GM21423 (cell line): ENCODE measurements around the gene NPW.
"Not testable (repeated sequence)": the region's sequence is repeated elsewhere in the genome, so short reads cannot be mapped to it uniquely, and the experiment has no call there.

Experiments used
- ATAC-seq: cut with Tn5 transposase; IDR thresholded peaks from one replicate; pipeline ENCODE4 v1.9.1; 2021; ENCODE audit warnings: mild to moderate bottlenecking, moderate library complexity; ENCODE audit not compliant: unreplicated experiment

NPW gene

DNA sequence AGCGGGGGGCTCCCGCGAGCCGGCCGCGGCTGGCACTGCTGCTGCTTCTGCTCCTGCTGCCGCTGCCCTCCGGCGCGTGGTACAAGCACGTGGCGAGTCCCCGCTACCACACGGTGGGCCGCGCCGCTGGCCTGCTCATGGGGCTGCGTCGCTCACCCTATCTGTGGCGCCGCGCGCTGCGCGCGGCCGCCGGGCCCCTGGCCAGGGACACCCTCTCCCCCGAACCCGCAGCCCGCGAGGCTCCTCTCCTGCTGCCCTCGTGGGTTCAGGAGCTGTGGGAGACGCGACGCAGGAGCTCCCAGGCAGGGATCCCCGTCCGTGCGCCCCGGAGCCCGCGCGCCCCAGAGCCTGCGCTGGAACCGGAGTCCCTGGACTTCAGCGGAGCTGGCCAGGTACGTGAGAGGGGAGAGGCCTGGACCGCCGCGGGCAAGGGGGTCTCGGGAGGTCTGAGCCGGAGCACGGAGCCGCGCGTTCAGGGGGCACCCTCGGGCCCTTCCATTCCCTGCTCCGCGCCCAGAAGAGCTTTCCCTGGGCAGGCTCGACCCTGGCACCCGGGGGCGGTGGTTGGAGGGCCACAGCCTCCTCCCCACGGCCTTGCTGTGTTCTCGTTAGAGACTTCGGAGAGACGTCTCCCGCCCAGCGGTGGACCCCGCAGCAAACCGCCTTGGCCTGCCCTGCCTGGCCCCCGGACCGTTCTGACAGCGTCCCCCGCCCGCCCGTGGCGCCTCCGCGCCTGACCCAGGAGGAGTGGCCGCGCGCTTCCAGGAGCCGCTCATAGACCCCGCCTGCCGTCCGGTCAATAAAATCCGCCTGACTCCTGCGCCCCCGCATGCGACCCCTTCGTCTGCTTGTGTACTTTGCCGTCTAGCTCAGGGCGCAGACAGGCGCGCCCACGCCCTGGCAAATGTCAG, 591 bp downstream of the NPW start:
- ATAC-seq, result no peak

- ATAC-seq, result no peak
Observed at GRCh38 chr16:2022723-2023091, 3.1 kb downstream of the NPW start.

GRCh38 chr16:2023092-2024031, 3.8 kb downstream of the NPW start:
- no peak for ATAC-seq

DNA sequence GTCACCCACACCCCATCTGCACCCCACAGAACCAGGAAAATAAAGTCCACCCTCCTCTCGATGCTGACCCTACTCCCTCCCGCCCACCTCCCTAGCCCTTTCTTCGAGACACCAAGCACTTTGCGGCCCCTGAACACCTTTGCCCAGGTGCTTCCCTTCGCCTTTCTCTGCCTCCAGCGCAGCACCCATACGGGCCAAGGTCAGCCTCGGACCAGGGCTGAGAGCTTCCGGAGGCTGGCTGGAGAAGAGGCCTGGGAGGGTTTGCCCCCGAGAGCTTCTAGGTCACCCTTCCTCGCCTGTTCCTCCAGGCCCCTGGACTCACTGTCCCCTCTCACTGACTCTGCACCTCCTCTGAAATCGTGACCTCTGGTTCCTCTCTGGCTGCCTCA, 4.4 kb downstream of the NPW start:
- ATAC-seq, result no peak

DNA sequence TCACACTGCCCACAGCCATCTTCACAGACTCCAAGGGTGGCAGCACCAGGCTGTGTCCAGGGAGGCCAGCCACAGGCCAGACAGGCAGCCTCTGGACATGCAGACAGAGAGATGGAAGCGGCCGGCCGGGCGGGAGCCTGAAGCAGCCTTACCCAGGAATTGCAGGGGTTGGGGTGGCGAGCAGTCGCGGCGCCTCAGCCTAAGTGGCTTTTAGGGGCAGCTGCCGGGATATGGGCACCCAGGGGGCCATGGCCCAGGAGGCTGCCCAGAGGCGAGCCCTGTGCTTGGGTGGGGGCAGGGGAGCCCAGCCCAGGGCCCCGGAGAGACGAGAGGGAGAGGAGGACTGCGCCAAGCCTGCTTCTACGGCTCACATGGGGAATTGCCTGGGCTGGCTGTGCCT, 5.7 kb downstream of the NPW start:
- ATAC-seq, result no peak

DNA sequence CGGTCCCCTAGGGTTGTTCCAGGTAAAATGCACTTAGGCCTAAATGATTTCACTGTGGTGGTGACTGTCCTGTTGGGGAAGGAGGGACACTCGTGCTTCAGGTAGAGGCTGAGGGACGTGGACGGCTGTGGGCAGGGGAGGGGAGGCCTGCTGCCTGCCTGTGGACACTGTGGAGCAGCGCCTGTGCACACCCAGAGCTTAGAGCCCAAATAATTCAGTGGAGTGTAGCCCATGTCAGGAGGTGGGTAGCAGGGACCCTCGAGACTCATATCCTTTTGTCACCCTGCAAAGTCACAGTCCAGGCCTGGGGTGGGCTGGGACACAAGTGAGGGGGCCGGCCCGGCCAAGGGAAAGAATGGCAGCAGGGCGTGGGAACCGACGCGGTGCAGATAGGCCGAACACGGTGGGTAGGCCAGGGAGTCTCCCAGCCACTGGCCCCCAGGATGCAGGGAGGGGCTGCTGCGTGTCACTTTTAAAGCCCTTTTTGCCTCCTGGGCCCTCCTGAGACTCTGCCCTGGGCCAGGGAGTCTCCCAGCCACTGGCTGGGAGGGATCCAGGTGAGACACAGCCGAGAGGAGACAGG, 6.4 kb downstream of the NPW start:
- no peak for ATAC-seq

DNA sequence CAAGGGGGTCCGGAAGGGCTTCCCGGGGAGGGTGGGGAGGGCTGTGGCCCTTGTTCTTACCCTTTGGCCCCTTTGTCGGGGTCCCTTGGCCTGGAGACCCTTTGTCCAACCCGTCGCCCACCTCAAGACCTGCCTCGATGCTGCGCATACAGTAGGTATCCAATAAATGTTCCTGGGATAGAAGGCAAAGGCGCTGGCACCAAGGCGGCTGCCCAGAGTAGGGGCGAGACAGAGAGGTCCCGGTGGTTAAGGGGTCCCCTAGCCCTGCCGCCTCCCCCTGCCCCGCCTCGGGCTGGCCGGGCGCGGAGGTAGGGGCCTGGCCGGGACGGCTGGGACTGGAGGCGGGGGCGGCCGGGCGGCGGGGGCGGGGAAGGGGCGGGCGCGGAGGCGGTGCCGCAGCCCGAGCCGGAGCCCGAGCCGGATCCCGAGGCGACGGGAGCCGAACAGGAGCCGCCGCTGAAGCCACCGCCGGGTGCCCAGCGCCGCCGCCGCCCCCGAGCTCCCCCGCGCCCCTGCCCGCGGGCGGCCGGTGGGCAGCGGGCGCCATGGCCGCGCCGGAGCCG, 7.0 kb downstream of the NPW start, which contains the start of gene NHERF2:
Gene NHERF2 (plus strand): TSS at position 442 of the 563 bp plus-strand sequence. CDS start 104 bp downstream, at position 546.
- ATAC-seq, result no peak

DNA sequence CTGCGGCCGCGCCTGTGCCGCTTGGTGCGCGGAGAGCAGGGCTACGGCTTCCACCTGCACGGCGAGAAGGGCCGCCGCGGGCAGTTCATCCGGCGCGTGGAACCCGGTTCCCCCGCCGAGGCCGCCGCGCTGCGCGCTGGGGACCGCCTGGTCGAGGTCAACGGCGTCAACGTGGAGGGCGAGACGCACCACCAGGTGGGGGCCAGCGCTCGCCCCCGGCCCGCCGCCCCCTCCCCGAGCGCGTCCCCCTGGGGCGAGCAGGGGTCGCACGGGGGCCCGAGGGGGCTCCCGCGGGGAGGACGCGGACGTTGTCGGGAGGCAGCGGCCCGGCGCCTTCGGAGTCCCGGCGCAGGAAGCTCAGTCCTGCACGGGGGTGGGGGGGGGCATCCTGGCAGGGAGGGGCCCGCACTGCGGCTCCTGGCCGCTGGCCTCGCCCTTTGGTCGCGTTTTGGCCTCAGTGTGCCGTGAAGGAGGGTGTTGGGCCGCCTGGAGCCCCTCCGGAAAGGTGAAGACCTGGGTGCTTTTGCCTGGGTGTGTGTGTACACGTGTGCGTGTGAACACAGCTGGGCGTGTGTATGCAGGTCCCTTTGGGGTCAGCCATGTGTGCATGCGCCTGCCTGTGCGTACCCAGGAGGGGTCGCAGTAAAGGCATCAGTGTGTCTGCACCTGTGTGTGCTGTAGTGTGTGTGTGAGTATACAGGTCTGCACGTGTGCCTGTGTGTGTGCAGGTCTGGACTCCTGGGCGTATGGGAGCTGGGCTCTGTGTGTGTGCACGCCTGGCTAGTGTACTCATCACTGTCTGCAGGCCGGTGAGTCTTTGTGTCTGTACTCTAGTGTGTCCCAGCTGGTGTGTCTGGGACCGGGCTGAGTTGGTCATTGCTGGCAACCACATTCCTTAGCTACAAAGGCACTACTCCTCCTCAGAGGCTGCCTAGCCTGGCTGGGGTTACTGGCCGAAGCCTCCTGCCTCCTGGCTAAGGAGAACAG, 7.7 kb downstream of the NPW start:
- ATAC-seq, result no peak

GRCh38 chr16:2028146-2028545, 8.6 kb downstream of the NPW start:
- ATAC-seq, result no peak

GRCh38 chr16:2028620-2029220, 9.1 kb downstream of the NPW start:
- ATAC-seq, result no peak

GRCh38 chr16:2029350-2029749, 9.8 kb downstream of the NPW start:
- ATAC-seq, result no peak

DNA sequence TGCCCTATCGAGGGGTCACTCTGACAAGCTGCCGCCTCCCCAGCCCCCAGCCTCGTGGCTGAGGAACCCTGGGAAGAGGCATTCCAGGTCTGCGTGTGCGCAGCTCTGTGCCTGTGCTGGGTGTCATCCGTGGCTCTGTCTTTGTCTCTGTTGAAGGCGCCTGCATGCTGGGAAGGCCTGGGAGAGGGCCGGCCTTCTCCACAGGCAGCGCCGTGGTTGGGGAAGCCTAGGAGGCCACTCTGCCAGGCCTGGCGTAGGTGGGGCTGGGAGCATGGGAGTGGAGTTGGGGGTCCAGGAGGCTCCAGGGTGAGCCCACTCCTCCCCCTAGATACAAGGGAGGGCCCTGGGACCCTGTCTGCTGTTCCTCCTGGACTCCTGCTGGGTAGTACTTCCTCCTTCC, 10.5 kb downstream of the NPW start:
- no peak for ATAC-seq

DNA sequence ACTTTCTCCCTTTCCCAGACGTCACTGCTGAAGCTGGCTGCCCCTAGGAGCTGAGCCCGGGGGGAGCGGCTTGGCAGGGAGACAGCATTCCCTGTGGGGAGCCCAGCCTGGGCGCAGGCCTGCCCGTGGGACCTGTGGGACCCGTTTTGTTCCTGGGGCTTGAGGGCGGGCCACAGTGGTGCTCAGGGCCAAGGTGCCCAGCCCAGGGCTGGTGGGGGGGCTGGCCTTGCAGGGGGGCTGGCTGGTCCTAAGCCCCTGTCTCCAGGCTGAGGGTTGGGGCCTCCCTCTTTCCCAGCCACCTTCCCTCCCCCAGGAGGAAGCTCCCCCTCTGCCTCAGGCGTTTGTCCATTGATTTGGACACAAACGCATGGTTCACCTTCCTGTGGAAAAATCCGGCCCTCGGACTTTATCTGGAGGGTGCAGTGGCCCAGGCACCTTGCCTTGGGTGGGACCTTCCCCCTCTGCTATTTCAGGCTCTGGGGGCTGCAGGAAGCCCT, 11.5 kb downstream of the NPW start:
- no peak for ATAC-seq

- ATAC-seq, result no peak
Observed at GRCh38 chr16:2032285-2033056, 12.9 kb downstream of the NPW start.

GRCh38 chr16:2033057-2033908, 13.7 kb downstream of the NPW start:
- no peak for ATAC-seq

DNA sequence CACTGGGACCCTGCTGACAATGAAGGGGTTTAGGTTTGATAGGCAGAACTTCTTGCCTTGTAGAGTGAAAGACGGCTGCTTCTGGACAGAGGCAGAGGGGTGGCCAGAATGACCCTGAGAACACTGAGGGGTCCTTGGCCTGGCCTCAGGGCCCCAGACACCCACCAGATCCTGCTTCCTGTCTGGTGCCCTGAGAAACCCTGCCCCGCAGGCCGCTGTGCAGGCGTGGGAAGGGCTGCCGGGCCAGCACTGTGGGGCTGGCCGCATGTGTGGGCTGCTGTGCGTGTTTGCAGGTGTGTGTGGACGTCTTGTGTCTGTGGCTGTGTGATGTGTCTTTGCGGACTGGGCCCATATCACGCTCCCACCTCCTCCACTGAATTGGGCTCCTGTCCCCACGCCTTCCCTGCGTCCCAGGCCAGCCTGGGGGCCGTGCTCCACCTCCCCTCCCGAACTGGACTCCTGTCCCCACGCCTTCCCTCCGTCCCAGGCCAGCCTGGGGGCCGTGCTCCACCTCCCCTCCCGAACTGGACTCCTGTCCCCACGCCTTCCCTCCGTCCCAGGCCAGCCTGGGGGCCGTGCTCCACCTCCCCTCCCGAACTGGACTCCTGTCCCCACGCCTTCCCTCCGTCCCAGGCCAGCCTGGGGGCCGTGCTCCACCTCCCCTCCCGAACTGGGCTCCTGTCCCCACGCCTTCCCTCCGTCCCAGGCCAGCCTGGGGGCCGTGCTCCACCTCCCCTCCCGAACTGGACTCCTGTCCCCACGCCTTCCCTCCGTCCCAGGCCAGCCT, 14.5 kb downstream of the NPW start:
- not testable (repeated sequence) for ATAC-seq
